IPS-18a (cell line): ENCODE measurements around the gene FLT3.
"Not testable (repeated sequence)": the region's sequence is repeated elsewhere in the genome, so short reads cannot be mapped to it uniquely, and the experiment has no call there.

Experiments used
- H3K27ac ChIP-seq: one replicate; pipeline ENCODE4 v1.5.1; 2013; ENCODE audit warnings: low read length
- H3K27me3 ChIP-seq: one replicate; pipeline ENCODE4 v1.6.1; 2013; ENCODE audit warnings: mild to moderate bottlenecking, low read length; ENCODE audit not compliant: control insufficient read depth, insufficient read depth
- H3K36me3 ChIP-seq: one replicate; pipeline ENCODE4 v1.6.1; 2013; ENCODE audit warnings: low read depth, low read length; ENCODE audit not compliant: control insufficient read depth
- H3K4me1 ChIP-seq: one replicate; pipeline ENCODE4 v1.6.1; 2013; ENCODE audit warnings: low read depth, low read length; ENCODE audit not compliant: control insufficient read depth
- H3K4me3 ChIP-seq: one replicate; pipeline ENCODE4 v1.5.1; 2013; ENCODE audit warnings: low read length
- H3K9ac ChIP-seq: one replicate; pipeline ENCODE4 v1.6.1; 2013; ENCODE audit warnings: mild to moderate bottlenecking, low read length, moderate library complexity
- H3K9me3 ChIP-seq: one replicate; pipeline ENCODE4 v1.6.1; 2013; ENCODE audit warnings: low read depth, low read length; ENCODE audit not compliant: control insufficient read depth

Gene FLT3

DNA sequence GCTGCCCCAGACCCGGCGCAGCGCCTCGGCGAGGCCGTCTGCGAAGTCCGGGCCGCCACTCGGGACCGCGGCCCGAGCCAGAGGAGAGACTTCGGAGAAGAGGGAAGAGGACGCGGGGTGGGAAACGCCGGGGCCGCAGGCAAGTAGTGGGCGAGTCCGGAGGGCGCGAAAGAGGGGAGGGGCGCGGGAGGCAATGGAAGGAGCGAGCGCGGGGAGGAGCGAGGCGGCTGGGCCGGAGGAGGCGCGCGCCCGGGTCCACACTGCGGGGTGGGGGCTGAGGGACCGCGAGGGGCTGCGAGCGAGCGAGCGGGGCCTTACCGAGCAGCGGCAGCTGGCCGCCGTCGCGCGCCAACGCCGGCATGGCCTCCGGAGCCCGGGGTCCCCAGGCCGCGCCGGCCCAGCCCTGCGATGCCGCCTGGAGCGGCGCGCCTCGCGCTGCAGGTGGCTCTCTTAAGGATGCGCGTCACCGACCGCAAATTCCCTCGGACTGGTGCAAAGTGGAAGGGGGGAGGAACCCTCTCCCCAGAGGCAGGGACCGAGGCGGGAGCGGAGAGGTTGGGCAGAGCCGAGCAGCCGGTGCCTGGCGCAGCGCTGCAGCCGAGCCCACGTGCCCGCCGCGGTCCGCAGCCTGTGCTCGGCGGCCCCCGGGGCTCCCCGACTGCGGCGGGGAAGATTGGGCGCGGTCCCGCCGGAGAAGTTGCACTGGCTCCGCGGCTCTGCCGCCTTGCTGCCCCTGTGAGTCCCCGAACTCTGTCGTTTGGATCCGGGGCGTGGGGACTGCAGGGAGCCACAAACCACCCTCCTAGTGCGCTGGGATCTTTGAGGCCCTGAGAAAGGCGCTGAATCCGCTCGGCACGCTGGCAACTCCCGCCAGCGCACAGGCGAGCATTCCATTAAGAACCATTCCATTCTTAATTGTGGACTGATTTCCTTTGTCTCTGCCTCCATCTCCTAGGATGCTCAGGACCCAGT is at the start of gene FLT3:
FLT3 (minus strand) TSS at position 427 of the 972 bp plus-strand sequence; CDS start at position 361, 66 bp downstream.
- Histone ChIP-seq H3K9ac (peak within 1 kb of the TSS; percentile 70), H3K4me3 (peak within 1 kb of the TSS; percentile 67), H3K36me3 (no peaks in the 10 kb centered on the region), H3K27me3 (peaks cover 57% of the 10 kb centered on the region), H3K27ac (no peak within 1 kb of the TSS), H3K4me1 (peaks cover 5% of the 10 kb centered on the region), H3K9me3 (peaks cover 3% of the 10 kb centered on the region)

DNA sequence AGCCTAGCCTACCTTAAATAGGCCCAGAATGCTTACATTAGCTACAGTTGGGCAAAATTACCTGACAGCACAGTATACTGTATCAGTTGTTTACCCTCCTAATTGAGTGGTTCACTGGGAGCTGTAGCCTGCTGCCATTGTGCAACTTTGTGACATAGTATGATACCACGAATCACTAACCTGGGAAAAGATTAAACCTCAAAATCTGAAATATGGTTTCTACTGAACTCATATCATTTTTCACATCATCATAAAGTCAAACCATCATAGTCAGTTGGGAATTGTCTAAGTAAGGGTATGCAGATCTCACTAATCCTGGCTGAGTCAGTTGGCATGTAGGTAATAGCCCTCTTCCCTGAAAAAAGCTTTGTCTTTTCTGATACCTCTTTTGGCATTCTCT is 47.1 kb upstream of the FLT3 start:
- H3K27ac ChIP-seq: no peak overlapping the region
- H3K9me3 ChIP-seq: no peaks in the 10 kb centered on the region

DNA sequence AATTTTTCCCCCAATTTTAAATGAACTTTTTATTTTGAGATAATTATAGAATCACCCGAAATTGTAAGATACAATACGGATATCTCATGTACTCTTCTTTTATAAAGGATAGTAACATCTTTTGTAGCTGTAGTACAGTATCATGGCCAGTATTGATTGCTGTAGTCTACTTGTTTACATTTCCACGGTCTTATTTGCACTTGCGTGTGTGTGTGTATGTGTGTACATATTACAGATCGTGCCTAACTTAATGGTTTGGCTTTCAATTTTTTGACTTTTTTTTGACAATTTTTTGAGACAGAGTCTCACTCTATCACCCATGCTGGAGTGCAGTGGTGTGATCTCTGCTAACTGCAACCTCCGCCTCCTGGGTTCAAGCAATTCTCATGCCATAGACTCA is 44.7 kb upstream of the FLT3 start:
- Histone ChIP-seq H3K9ac (no peak overlapping the region), H3K27me3 (no peaks in the 10 kb centered on the region), H3K36me3 (no peaks in the 10 kb centered on the region), H3K9me3 (no peaks in the 10 kb centered on the region), H3K4me1 (peaks cover 17% of the 10 kb centered on the region), H3K27ac (no peak overlapping the region), H3K4me3 (no peak overlapping the region)

More for the DNA sequence above, 47.1 kb upstream of the FLT3 start:
- Histone ChIP-seq H3K9ac (no peak overlapping the region), H3K36me3 (no peaks in the 10 kb centered on the region), H3K4me3 (no peak overlapping the region), H3K27me3 (no peaks in the 10 kb centered on the region), H3K4me1 (peaks cover 8% of the 10 kb centered on the region)

DNA sequence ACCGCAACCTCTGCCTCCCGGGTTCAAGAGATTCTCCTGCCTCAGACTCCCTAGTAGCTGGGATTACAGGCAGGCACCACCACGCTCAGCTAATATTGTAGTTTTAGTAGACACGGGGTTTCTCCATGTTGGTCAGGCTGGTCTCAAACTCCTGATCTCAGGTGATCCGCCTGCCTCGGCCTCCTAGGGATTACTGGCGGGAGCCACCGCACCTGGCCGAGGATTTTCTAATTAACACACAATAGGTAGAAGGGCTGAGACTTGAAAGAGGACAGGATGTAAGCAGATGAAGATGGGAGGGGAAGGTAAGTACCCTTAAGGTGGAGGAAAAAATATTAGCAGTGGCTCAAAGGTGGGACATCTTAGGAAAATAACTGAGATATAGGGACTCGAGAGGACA is 41.2 kb upstream of the FLT3 start:
- H3K4me1 ChIP-seq: peaks cover 22% of the 10 kb centered on the region
- not testable (repeated sequence) for H3K9ac ChIP-seq, H3K9me3 ChIP-seq, H3K36me3 ChIP-seq, H3K27me3 ChIP-seq, H3K27ac ChIP-seq
- peak overlapping the region; percentile 34 for H3K4me3 ChIP-seq

DNA sequence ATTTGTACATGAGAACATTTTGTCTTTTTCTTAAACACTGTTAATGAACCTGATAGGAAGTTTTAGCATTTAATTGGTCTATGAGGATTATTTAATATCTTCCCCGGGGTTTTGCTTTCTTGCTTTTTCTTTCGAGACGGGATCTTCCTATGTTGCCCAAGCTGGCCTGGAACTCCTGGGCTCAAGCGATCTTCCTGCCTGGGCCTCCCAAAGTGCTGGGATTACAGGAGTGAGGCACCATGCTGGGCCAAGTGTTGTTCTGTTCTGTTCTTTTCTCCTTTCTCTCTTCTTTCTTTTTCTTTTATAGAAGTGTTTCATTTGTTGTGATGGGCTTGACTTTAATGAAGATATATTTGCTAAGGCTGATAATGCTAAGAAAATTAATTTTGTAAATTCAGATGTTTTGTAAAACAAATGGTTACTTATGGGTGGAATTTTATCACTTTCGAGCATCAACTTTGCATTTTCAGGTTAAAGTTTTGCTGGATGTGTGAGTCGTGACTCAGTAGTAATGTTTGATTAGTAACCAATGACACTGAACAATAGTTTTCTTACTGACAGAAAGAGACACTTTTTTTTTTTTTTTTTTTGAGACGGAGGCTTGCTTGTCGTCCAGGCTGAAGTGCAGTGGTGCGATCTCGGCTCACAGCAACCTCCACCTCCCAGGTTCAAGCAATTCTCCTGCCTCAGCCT is 40.2 kb upstream of the FLT3 start:
- H3K27me3 ChIP-seq: no peaks in the 10 kb centered on the region
- H3K27ac ChIP-seq: no peak overlapping the region
- H3K9ac ChIP-seq: peak overlapping the region; percentile 76
- H3K36me3 ChIP-seq: no peaks in the 10 kb centered on the region
- no peaks in the 10 kb centered on the region for H3K9me3 ChIP-seq
- peak overlapping the region; percentile 90 for H3K4me3 ChIP-seq
- peaks cover 22% of the 10 kb centered on the region for H3K4me1 ChIP-seq

DNA sequence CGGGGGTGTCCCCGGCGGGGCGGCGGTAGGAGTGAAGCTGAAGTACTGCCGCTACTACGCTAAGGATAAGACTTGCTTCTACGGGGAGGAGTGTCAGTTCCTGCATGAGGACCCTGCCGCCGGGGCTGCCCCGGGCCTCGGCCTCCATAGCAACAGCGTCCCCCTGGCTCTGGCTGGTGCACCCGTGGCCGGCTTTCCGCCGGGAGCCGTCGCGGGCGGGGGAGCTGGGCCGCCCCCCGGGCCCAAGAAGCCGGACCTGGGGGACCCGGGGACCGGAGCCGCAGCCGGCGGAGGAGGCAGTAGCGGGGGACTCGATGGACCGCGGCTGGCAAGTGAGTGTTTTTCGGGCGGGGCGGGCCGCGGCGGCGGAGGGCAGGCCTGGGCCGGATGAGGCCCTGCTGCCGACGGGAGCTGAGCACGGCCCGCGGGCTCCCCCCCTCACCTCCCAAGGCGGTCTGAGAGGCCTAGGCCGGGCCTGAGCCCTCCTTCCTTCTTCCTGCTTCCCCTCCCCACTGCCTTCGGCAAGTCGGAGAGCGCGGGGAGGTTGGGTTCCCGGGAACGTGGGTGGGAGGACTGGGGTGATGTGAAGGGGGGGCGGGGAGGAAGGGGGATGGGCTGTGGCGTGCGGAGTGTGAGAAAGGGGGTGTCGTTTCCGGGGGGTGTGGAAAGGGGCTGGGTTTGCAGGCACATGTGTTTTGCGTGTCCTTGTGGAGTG is 38.5 kb upstream of the FLT3 start:
- H3K4me3 ChIP-seq: peak overlapping the region; percentile 90
- peaks cover 22% of the 10 kb centered on the region for H3K4me1 ChIP-seq
- no peak overlapping the region for H3K27ac ChIP-seq

DNA sequence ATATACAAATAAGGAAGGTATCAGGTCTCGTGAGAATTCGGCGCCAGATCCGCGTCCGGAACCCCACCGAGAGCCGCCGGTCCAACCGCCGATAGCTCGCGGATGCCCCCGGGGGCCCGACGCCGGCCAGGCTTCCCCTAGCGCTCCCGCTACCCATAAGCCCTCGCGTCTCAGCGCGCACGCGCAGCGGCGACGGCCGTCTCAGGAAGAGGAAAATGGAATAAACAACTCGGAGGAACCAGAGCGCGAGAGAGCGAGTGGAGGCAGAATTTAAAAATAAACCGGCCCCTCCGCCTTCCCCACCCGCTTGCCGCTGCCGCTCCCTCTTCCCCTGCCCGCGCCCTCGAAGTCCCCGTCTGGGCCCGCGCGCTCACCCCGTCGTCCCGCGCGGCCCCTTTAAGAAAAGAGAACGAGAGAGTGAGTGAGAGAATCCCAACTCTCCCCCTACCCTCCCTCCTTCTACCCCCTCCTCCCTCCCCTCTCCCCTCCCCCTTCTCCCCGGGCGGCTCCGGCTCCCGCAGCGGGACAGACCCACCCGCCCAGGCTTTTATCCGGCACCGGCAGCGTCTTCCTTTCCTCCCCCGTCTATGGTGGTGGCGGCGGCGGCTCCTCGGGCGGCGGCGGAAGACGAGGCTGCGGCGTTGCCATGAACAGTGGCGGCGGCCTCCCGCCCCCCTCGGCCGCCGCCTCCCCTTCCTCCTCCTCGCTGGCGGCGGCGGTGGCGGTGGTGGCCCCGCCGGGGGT is 37.8 kb upstream of the FLT3 start, which contains the start of gene PAN3:
PAN3 (plus strand) TSS at position 534 of the 744 bp plus-strand sequence; CDS start at position 647, 113 bp downstream.
- H3K4me3 ChIP-seq: peak within 1 kb of the TSS; percentile 90
- H3K27me3 ChIP-seq: no peaks in the 10 kb centered on the region
- no peaks in the 10 kb centered on the region for H3K36me3 ChIP-seq
- no peaks in the 10 kb centered on the region for H3K9me3 ChIP-seq
- H3K27ac ChIP-seq: peak within 1 kb of the TSS; percentile 43
- peaks cover 21% of the 10 kb centered on the region for H3K4me1 ChIP-seq
- peak within 1 kb of the TSS; percentile 76 for H3K9ac ChIP-seq

More for the DNA sequence above, 38.5 kb upstream of the FLT3 start:
- Histone ChIP-seq H3K9ac (peak overlapping the region; percentile 76), H3K9me3 (no peaks in the 10 kb centered on the region), H3K36me3 (no peaks in the 10 kb centered on the region), H3K27me3 (no peaks in the 10 kb centered on the region)

DNA sequence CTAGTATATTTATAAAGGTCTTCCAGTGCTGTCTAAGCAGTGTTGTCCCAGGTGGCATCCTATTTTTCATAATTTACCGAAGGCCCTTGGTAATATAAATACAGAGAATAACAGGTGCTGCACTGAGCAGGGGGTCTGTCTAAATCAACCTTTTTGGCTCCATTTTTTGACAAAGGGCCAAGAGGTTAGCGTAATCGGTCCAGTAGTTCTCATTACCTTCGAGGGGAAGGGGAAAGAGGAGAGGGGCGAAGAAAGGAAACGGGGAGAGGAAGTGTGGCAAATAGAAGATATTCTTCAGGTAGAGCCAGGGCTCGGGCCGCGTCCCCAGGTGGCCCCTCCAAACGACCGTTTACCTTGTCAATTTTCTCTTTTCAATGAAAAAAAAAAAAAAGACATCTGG is 37.2 kb upstream of the FLT3 start:
- H3K27ac ChIP-seq: peak overlapping the region; percentile 4
- no peaks in the 10 kb centered on the region for H3K27me3 ChIP-seq
- no peaks in the 10 kb centered on the region for H3K9me3 ChIP-seq
- peak overlapping the region; percentile 76 for H3K9ac ChIP-seq
- no peaks in the 10 kb centered on the region for H3K36me3 ChIP-seq
- peaks cover 15% of the 10 kb centered on the region for H3K4me1 ChIP-seq
- peak overlapping the region; percentile 90 for H3K4me3 ChIP-seq

DNA sequence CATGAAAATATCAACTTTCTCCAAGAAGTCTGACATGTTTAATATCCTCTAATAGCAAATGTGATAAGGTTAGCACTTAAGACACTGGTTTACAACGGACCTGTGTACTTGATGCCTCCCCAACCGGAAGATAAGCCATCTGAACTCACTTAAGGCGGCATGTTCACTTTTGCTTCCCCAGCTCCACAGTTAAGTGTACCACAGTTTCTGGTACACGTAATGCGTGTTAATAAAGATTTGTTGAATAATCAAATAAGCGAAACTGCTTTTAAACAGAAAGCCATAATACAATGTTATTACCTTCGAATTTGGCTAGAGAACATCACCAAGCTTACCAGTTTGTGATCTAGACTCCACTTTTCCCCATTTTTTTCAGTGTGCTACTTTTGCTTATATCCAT is 36.5 kb upstream of the FLT3 start:
- Histone ChIP-seq H3K27me3 (no peaks in the 10 kb centered on the region), H3K4me1 (peaks cover 8% of the 10 kb centered on the region), H3K9me3 (no peaks in the 10 kb centered on the region), H3K4me3 (peak overlapping the region; percentile 90), H3K36me3 (no peaks in the 10 kb centered on the region), H3K27ac (no peak overlapping the region), H3K9ac (peak overlapping the region; percentile 76)

DNA sequence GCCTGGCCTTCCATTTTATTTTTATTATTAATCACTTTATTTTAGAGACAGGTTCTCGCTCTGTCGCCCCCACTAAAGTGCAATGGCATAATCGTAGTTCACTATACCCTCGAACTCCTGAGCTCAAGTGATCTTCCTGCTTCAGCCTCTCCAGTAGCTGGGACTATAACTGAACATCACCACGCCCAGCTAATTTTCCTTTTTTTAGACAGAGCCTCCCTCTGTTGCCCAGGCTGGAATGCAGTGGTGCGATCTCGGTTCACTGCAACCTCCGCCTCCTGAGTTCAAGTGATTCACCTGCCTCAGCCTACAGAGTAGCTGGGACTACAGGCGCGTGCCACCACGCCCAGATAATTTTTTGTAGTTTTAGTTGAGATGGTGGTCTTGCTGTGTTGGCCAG is 31.3 kb upstream of the FLT3 start:
- no peak overlapping the region for H3K27ac ChIP-seq
- no peaks in the 10 kb centered on the region for H3K36me3 ChIP-seq
- H3K9me3 ChIP-seq: no peaks in the 10 kb centered on the region
- no peak overlapping the region for H3K9ac ChIP-seq
- no peaks in the 10 kb centered on the region for H3K27me3 ChIP-seq
- H3K4me1 ChIP-seq: no peaks in the 10 kb centered on the region
- H3K4me3 ChIP-seq: no peak overlapping the region
